COR-L47 (cell line): ENCODE data around the gene KRTAP19-4.

Experiments used
- DNase-seq: peaks from one replicate; lab custom pipeline; 2025; lab: John Stamatoyannopoulos, UW

KRTAP19-4 gene, protein sequence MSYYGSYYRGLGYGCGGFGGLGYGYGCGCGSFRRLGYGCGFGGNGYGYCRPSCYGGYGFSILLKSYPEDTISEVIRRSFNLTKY

DNA sequence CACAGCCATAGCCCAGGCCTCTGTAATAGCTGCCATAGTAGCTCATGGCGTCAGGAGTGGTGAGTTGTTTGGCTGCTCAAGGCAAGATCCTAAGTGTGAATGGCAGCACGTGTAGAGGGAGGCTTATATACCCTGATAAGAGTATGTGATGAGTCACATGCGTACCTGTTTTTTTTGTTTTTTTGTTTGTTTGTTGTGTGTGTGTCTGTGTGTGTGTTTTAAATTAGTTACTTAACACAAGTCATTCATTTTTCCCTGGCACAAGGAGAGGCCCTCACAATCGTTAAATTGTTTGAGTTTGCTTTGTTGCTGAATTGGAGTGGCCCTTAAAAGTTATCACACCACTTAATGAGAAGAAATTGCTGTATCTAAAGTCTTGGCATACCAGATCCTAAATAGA lies at the start of gene KRTAP19-4:
TSS of gene KRTAP19-4 (minus strand) at position 101 of the 400 bp plus-strand sequence. CDS start at position 46, 55 bp downstream.
- no peak for DNase-seq

DNA sequence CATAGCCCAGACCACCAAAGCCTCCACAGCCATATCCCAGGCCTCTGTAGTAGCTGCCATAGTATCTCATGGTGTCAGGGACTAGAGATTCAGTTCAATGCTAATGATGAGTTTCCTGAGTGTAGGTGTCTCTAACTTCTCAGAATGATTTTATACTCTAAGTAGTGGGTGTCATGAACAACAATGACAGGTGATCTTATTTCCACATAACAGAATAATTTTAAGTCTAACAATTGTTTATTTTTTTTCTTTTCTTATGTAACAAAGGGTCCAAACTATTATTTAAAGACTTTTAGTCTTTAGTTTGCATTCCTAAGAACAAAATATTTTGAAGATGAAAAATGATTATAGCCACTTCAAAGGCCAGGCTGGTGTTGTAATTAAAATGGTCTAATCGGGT lies 44.8 kb upstream of the KRTAP19-4 start, which contains the start of gene KRTAP19-6:
TSS of gene KRTAP19-6 (minus strand) at position 101 of the 400 bp plus-strand sequence. CDS start at position 70, 31 bp downstream.
- no peak for DNase-seq

DNA sequence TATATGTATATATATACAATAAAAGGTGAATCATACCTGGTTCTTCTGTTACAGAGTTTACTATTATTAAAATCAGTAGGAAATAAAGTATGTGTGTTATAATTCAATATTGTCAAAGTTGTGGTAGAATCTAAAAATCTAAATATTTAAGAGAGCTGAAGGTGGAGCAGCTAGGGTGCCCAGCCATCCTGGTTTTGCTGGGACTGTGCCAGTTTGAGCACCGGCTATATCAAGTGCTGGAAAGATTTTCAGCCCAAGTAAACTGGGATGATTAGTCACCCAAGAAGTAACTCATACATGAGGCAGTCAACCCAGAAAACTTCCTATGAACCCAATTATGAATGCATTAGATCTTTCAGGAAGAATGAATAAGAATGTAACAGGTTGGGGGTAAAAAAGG lies 21.9 kb upstream of the KRTAP19-4 start:
- no peak for DNase-seq

DNA sequence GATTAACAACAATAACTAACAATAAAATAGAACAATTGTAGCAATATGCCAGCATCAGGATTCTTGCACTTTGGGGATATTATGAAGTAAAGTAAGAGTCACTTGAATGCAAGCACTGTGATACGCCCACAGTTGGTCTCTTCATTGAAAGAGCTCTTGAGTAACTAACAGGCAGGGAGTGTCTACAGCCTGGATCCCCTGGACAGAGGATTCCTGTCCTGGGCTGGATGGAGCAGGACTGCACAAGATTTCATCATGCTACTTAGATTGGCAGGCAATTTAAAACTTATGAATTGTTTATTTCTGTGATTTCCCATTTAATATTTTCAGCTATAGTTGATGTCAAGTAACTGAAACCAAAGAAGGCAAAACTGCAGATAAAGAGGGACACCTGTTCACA lies 18.7 kb upstream of the KRTAP19-4 start:
- DNase-seq = no peak

DNA sequence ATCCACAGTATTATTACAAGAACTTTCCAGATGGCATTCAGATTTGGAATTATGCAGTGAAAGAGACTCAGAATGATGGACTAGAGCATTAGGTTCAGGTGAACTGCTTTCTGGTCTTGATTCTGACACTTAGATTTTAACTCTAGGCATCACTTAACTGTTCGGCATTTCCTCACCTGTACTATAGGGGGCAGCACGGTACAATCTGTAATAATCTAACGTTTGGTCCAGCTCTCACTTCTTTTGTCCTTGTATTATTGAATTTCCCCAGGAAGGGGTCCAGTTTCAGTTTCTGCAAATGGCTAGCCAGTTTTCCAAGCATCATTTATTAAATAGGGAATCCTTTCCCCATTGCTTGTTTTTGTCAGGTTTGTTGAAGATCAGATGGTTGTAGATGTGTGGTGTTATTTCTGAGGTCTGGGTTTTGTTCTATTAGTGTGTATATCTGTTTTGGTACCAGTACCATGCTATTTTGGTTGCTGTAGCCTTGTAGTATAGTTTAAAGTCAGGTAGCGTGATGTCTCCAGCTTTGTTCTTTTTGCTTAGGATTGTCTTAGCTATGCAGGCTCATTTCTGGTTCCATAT lies 8.7 kb upstream of the KRTAP19-4 start:
- DNase-seq = peak; percentile 27

DNA sequence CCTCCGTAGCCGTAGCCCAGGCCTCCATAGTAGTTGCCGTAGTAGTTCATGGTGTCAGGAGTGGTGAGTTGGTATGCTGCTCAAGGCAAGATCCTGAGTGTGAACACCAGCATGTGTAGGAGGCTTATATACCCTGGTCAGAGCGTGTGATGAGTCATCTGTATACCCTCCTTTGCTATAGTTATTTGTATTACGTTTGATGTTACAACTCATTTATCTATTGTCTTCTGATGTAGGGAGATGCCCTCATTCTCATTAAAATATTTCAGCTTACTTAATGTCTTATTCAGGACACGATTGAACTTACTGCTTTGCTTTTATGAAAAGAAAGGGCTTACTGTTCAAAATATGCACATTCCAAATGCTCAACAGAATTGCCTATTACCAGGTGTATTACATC lies 5.1 kb upstream of the KRTAP19-4 start, which contains the start of gene KRTAP19-5:
TSS of gene KRTAP19-5 (minus strand) at position 101 of the 400 bp plus-strand sequence. CDS start at position 50, 51 bp downstream.
- DNase-seq = no peak

DNA sequence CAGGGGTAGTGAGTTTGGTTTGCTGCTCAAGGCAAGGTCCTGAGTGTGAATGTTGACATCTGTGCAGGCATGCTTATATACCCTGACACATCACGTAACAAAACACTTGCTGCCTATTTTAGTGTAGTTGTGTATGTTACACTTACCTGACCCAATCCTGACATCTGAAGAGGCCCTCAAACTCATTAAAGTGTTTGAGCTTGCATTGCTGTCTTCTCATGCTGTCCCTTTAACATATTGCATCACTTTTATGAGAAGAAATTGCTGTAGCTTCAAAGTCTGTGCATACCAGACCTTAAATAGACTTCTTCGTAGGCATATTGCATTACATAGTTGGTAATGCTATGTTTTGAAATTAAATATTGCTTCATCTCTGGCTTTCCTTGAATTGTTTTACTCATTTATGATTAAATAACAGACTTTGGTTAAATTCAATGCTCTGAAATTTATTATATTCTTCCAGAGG lies 5.0 kb downstream of the KRTAP19-4 start, which contains the start of gene KRTAP19-3:
TSS of gene KRTAP19-3 (minus strand) at position 51 of the 466 bp plus-strand sequence. CDS start 56 bp downstream, outside the sequence.
- DNase-seq = no peak

DNA sequence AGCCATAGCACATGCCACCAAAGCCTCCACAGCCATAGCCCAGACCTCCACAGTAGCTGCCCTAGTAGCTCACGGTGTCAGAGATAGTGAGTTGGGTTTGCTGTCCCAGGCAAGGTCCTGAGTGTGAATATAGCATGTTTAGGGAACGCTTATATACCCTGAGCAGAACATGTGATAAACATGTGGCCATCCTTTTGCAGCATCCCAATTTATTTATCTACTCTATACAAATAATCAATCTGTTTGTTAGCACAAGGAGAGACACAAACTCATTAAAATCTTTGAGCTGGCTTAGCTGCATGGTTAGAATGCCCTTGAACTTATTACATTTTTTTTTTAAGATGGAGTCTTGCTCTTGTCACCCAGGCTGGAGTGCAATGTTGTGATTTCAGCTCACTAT lies 9.6 kb downstream of the KRTAP19-4 start, which contains the start of gene KRTAP19-2:
TSS of gene KRTAP19-2 (minus strand) at position 101 of the 400 bp plus-strand sequence. CDS start at position 13, 88 bp downstream.
- no peak for DNase-seq

DNA sequence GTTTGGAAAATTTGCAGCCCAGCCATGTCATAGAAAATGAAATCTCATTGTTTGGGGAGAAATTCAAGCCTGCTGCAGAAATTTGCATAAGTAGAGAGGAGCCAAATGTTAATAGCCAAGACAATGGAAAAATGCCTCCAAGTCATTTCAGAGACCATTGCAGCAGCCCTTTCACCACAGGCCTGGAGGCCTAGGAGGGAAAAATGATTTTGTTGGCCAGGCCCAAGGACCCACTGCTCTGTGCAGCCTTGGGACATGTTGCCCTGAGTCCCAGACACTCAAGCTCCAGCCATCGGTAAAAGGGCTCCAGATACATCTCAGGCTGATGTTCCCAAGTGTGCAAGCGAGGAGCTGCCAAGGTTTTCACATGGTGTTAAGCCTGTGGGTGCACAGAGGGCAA lies 10.8 kb downstream of the KRTAP19-4 start:
- DNase-seq = no peak

DNA sequence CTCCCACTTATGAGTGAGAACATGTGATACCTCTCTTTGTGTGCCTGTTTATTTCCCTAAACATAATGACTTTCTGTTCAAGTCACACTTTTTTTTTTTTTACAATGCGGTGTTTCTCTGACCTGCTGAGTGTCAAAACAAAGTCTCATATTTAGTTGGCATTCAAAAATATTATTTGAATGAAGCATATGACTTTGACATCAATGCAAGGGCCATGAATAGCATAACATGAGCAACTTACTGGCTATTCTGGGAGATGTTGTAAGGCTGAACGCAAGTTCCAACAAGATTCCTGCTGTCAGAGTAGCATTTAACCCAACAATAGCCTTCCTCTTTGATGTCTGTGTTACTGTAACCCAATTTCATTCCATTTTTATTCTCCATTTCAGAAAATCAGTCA lies 14.8 kb downstream of the KRTAP19-4 start:
- DNase-seq = no peak

DNA sequence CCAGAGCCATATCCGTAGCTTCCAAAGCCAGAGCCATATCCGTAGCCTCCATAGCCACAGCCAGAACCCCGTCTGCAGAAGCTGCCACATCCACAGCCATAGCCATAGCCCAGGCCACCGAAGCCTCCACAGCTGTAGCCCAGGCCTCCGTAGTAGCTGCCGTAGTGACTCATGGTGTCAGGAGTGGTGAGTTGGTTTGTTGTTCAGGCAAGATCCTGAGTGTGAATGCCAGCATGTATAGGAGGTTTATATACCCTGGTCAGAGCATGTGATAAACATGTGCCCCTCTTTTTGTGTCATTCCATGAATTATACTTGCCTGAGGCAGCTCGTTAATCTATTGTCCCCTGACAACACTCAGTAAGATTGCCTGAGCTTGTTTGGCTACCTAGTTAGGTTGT lies 16.8 kb downstream of the KRTAP19-4 start, which contains the start of gene KRTAP19-1:
TSS of gene KRTAP19-1 (minus strand) at position 223 of the 400 bp plus-strand sequence. CDS start at position 173, 50 bp downstream.
- DNase-seq = no peak

DNA sequence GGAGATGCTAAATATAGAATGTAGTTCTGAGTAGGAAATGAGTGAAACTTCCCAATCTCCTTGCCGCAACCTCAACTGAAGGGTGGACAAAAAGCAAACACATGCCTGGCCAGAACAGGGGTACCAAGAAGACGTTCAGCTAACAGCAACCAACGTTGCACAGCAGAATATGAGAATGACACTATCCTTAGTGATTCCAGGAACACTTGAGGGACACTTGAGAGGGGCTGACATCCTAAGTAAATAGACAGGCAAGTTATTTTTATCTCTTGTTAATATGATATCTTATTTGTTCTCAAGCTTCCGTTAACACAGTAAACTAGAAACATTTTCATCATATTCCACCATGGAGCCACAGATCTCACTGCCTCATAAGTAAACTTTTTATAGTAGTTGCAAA lies 17.7 kb downstream of the KRTAP19-4 start:
- DNase-seq = no peak

DNA sequence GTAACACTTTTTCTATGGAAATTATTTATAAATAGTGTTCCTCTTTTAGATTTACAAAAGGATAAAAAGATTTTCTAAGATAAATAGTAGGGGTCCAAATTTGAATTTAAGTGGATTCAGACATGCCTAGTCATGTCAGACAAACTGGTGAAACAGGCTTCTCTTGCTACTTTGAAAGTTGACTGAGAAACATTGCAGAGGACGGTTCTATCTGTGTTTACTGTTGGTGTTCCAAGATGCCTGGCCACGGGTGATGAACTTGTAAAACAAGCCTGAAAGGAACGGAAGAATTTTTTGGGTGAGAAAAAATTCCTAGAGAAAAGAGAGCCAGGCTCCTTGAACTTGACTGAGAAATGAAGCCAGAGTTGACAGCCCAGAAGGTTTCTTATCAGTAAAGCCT lies 19.0 kb downstream of the KRTAP19-4 start:
- DNase-seq = no peak

DNA sequence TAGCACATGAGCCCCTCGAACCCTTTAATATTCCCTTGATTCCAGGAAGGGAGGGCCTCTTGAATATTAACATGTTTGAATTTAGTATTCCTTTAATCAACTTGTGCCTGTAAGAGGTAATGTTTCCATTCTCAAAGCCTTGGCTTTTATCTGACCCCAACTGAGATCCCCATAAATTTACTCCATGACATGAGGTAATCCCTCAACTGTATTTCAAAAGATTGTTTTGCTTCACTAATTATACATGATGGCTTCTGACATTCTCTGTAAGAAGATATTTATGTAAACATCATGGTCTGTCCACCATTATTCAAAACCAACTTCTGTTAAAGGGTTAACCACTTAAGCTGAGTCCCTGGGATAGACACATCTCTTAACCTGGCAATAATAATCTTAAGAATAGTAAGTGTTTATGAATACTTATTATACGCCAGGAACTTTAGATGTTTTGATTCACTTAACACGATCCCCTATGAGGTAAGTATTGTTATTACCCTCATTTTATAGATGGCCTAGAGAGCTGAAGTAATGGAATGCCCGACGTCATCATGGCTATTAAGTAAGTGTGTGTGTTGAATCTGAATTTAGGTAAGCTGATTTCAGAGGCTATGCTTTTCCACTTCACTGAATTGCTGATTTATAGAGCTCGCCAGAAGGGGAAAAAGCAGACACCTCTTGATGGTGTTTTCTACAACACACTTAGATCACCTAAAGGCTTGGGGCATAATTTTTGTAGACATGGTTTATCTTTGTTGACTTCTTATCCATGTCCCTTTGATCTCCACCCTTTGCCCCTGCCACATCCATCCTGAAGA lies 27.9 kb downstream of the KRTAP19-4 start:
- DNase-seq = no peak

DNA sequence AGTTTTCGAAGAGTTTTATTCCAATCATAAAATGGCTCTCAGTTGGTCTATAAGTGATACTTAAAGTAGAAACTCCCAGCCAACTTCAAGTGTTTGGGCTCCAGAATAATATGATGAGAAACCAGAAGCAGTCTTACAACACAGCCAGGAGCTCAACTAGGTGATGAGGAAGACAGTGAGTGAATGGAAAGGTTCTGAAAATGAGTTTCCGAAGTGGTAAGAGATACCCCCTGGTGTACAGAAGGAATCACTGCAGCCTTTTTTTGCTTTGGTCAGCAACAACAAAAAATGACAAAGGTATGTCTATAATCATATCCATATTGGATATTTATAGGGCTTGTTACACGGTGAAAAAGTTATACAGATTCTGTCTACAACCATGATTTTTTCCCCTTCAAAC lies 33.3 kb downstream of the KRTAP19-4 start:
- DNase-seq = peak; percentile 13

DNA sequence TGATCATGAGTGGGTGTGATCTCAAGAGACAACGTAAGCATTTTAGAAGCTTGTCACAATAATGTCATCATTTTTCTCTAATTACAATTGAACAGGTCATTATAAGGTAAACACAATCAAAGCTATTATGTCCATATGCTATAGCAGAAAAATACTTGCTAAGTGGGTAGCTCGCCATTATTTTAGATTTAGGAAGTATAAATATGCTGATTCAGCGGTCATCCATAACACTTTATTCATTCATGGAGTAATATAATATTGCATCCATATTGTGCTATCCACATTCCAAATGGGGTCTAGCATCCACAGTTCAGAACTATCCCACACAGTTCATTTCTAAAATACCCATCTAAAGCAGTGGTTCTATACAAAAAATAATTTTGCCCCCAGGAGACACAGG lies 48.5 kb downstream of the KRTAP19-4 start:
- DNase-seq = no peak

DNA sequence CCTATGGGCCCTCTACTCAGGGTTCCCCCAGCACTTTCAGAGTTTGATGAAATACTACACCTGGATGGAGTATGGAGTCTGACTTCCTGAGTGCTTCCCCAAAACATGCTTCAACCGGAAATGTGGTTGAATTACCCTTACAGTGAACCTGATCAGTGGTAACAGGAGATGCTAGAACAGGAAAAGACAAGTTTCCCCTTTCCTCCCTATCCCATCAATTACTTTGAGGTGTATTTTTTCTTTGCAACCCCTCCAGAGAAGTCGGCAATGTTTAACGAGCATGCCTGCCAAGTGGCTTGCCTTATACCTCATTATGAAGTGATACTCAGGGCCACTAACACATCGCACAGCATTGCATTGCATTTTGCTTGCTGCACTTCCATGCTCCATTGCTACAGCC lies 49.9 kb downstream of the KRTAP19-4 start:
- no peak for DNase-seq
